ENCODE data around the gene SCCPDH. TPM values are rescaled to one million over a fixed set of nuclear protein-coding genes. Genes with fewer than 3 reads are reported as not detected.

SCCPDH gene
- total and polyA plus RNA-seq, 2 of the 13 experiments (the other 11 are each of a cell fraction or from before 2014, with no cell fraction given) = 36.7 to 62.3 TPM

GRCh38 chr1:246711548-246712003 lies 12.6 kb upstream of the SCCPDH start (continued):
- TF ChIP-seq, protein P1, sequence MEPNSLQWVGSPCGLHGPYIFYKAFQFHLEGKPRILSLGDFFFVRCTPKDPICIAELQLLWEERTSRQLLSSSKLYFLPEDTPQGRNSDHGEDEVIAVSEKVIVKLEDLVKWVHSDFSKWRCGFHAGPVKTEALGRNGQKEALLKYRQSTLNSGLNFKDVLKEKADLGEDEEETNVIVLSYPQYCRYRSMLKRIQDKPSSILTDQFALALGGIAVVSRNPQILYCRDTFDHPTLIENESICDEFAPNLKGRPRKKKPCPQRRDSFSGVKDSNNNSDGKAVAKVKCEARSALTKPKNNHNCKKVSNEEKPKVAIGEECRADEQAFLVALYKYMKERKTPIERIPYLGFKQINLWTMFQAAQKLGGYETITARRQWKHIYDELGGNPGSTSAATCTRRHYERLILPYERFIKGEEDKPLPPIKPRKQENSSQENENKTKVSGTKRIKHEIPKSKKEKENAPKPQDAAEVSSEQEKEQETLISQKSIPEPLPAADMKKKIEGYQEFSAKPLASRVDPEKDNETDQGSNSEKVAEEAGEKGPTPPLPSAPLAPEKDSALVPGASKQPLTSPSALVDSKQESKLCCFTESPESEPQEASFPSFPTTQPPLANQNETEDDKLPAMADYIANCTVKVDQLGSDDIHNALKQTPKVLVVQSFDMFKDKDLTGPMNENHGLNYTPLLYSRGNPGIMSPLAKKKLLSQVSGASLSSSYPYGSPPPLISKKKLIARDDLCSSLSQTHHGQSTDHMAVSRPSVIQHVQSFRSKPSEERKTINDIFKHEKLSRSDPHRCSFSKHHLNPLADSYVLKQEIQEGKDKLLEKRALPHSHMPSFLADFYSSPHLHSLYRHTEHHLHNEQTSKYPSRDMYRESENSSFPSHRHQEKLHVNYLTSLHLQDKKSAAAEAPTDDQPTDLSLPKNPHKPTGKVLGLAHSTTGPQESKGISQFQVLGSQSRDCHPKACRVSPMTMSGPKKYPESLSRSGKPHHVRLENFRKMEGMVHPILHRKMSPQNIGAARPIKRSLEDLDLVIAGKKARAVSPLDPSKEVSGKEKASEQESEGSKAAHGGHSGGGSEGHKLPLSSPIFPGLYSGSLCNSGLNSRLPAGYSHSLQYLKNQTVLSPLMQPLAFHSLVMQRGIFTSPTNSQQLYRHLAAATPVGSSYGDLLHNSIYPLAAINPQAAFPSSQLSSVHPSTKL (CRISPR knock-in tag; IDR thresholded peaks at IDR 0.05) = peak; percentile 34; the same call in 1 of the 2 replicates
- no peak for TF ChIP-seq ZNF350 (CRISPR knock-in tag; IDR thresholded peaks at IDR 0.05; ENCODE audit: borderline replicate concordance, low read depth)
- no peak for TF ChIP-seq HIC2 (CRISPR knock-in tag; IDR thresholded peaks at IDR 0.05; ENCODE audit: low read depth)
- 0 out of 2 replicates have a peak, but pooled peaks have one; percentile 44 for TF ChIP-seq HMGXB3 (CRISPR knock-in tag; IDR thresholded peaks at IDR 0.05; ENCODE audit: borderline replicate concordance)
- peak; percentile 72; the same call in 1 of the 2 replicates for TF ChIP-seq FOXC1 (CRISPR knock-in tag; IDR thresholded peaks at IDR 0.05; ENCODE audit: borderline replicate concordance)
- TF ChIP-seq ELF4 (CRISPR knock-in tag; IDR thresholded peaks at IDR 0.05; ENCODE audit: borderline replicate concordance) = 0 out of 2 replicates have a peak, but pooled peaks have one; percentile 39
- no peak for TF ChIP-seq DZIP1 (CRISPR knock-in tag; IDR thresholded peaks at IDR 0.05)
- TF ChIP-seq ZNF18 (CRISPR knock-in tag; IDR thresholded peaks at IDR 0.05; ENCODE audit: insufficient replicate concordance) = no peak
- TF ChIP-seq RXRA (CRISPR knock-in tag; IDR thresholded peaks at IDR 0.05) = no peak
- TF ChIP-seq SIX1 (CRISPR knock-in tag; IDR thresholded peaks at IDR 0.05; ENCODE audit: borderline replicate concordance) = 0 out of 2 replicates have a peak, but pooled peaks have one; percentile 28
- TF ChIP-seq, protein P2, sequence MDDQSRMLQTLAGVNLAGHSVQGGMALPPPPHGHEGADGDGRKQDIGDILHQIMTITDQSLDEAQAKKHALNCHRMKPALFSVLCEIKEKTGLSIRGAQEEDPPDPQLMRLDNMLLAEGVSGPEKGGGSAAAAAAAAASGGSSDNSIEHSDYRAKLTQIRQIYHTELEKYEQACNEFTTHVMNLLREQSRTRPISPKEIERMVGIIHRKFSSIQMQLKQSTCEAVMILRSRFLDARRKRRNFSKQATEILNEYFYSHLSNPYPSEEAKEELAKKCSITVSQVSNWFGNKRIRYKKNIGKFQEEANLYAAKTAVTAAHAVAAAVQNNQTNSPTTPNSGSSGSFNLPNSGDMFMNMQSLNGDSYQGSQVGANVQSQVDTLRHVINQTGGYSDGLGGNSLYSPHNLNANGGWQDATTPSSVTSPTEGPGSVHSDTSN (CRISPR knock-in tag; IDR thresholded peaks at IDR 0.05; ENCODE audit: borderline replicate concordance) = no peak

Data from HepG2 (cell line).